IPS DF 19.7 (cell line): Measurements from ENCODE around the gene SERPINA1.
"Not testable (repeated sequence)": the region's sequence is repeated elsewhere in the genome, so short reads cannot be mapped to it uniquely, and the experiment has no call there.

Source experiments
- DNase-seq: peaks from one replicate; pipeline ENCODE4 v3.0.0-alpha.2; 2013; ENCODE audit warnings: low read depth, low spot score

The SERPINA1 gene

GRCh38 chr14:94388384-94389103 lies at the start of gene SERPINA1:
Gene SERPINA1, minus strand, starts transcription at chr14:94388602. Its CDS starts 5,365 bp downstream, at chr14:94383237.
- DNase-seq: no peak

GRCh38 chr14:94428610-94429009 lies 40.2 kb upstream of the SERPINA1 start:
- DNase-seq: no peak

GRCh38 chr14:94427016-94427613 lies 38.7 kb upstream of the SERPINA1 start:
- no peak for DNase-seq

- no peak for DNase-seq
These were observed 38.1 kb upstream of the SERPINA1 start for GRCh38 chr14:94426526-94426925.

- DNase-seq: no peak
These were observed 36.0 kb upstream of the SERPINA1 start for GRCh38 chr14:94424371-94424770.

- DNase-seq: peak; percentile 56
These were observed 35.2 kb upstream of the SERPINA1 start for GRCh38 chr14:94423453-94424056.

GRCh38 chr14:94421316-94421715 lies 32.9 kb upstream of the SERPINA1 start:
- no peak for DNase-seq

GRCh38 chr14:94417497-94418205 lies 29.2 kb upstream of the SERPINA1 start:
- DNase-seq: not testable (repeated sequence)

GRCh38 chr14:94412671-94413638 lies 24.6 kb upstream of the SERPINA1 start:
- DNase-seq: no peak

GRCh38 chr14:94411638-94412037 lies 23.2 kb upstream of the SERPINA1 start:
- DNase-seq: no peak

- not testable (repeated sequence) for DNase-seq
These were observed 21.0 kb upstream of the SERPINA1 start for GRCh38 chr14:94409430-94409829.

- DNase-seq: no peak
These were observed 20.2 kb upstream of the SERPINA1 start for GRCh38 chr14:94408546-94409095.

- DNase-seq: no peak
These were observed 19.5 kb upstream of the SERPINA1 start for GRCh38 chr14:94407906-94408305.

- DNase-seq: no peak
These were observed 18.5 kb upstream of the SERPINA1 start for GRCh38 chr14:94406910-94407309.

GRCh38 chr14:94405486-94405885 lies 17.1 kb upstream of the SERPINA1 start:
- no peak for DNase-seq

- no peak for DNase-seq
These were observed 16.2 kb upstream of the SERPINA1 start for GRCh38 chr14:94404561-94404960.

- no peak for DNase-seq
These were observed 15.0 kb upstream of the SERPINA1 start for GRCh38 chr14:94403312-94403932.

- DNase-seq: no peak
These were observed 12.7 kb upstream of the SERPINA1 start for GRCh38 chr14:94401083-94401482.

GRCh38 chr14:94400422-94400841 lies 12.0 kb upstream of the SERPINA1 start:
- no peak for DNase-seq

- DNase-seq: no peak
These were observed 10.1 kb upstream of the SERPINA1 start for GRCh38 chr14:94398536-94398935.

- DNase-seq: no peak
These were observed 9.7 kb upstream of the SERPINA1 start for GRCh38 chr14:94398182-94398479.
